Mammary epithelial cell (primary cell): ENCODE measurements around the gene DOCK2.

ENCODE experiments used
- CTCF ChIP-seq, 2 donors: IDR thresholded peaks in 1 of 2; conservative IDR thresholded peaks in 1 of 2; 2 replicates each; pipeline ENCODE4 v1.5.1; 2011 to 2012; ENCODE audit warnings: inconsistent platforms in 2 of 2, low read length in 2 of 2, mild to moderate bottlenecking in 2 of 2, control low read depth in 1 of 2, low read depth in 1 of 2; ENCODE audit not compliant: insufficient read depth in 1 of 2; ENCODE audit errors: extremely low read depth in 1 of 2
- EZH2 ChIP-seq: IDR thresholded peaks from 2 replicates; pipeline ENCODE4 v1.6.1; 2012; ENCODE audit warnings: low read length, inconsistent platforms, borderline replicate concordance

- TF ChIP-seq CTCF (conservative IDR thresholded peaks at IDR 0.05 in 1 of 2, IDR thresholded peaks at IDR 0.05 in 1 of 2; ENCODE audit: extremely low read depth in 1 of 2, insufficient read depth in 1 of 2, low read depth in 1 of 2, low read length in 2 of 2) = no peak
- no peak for TF ChIP-seq EZH2
Observed at GRCh38 chr5:169847519-169847918, 210.4 kb downstream of the DOCK2 start.
